GM19467 (cell line): ENCODE results near the gene SLC49A3.
A peak's percentile ranks its signal among the peaks of the same experiment; 100 is the strongest.
"Not testable (repeated sequence)": the region's sequence is repeated elsewhere in the genome, so short reads cannot be mapped to it uniquely, and the experiment has no call there.

Experiments
- ATAC-seq: cut with Tn5 transposase; IDR thresholded peaks from one replicate; pipeline ENCODE4 v1.9.1; 2021; ENCODE audit warnings: mild to moderate bottlenecking, moderate library complexity; ENCODE audit not compliant: unreplicated experiment

The SLC49A3 gene

GRCh38 chr4:681736-682451 lies 7.1 kb downstream of the SLC49A3 start:
- ATAC-seq: no peak

- no peak for ATAC-seq
Observed at GRCh38 chr4:680928-681645, 7.9 kb downstream of the SLC49A3 start.

- no peak for ATAC-seq
Observed at GRCh38 chr4:680551-680927, 8.4 kb downstream of the SLC49A3 start.

- no peak for ATAC-seq
Observed at GRCh38 chr4:680091-680490, 8.9 kb downstream of the SLC49A3 start.

GRCh38 chr4:679629-680028 lies 9.3 kb downstream of the SLC49A3 start:
- no peak for ATAC-seq

GRCh38 chr4:679104-679481 lies 9.9 kb downstream of the SLC49A3 start:
- no peak for ATAC-seq

GRCh38 chr4:678331-679103 lies 10.4 kb downstream of the SLC49A3 start:
- ATAC-seq: no peak

- no peak for ATAC-seq
Observed at GRCh38 chr4:677431-678293, 11.3 kb downstream of the SLC49A3 start.

GRCh38 chr4:676871-677235 lies 12.1 kb downstream of the SLC49A3 start:
- ATAC-seq: no peak

GRCh38 chr4:675980-676870 lies 12.7 kb downstream of the SLC49A3 start:
- no peak for ATAC-seq

- ATAC-seq: no peak
Observed at GRCh38 chr4:675036-675882, 13.7 kb downstream of the SLC49A3 start.

- ATAC-seq: peak; percentile 79
Observed at GRCh38 chr4:674172-675035, 14.5 kb downstream of the SLC49A3 start, which contains the start of the genes ATP5ME and MYL5. Gene ATP5ME, minus strand, starts transcription at chr4:674276. Its CDS starts 29 bp downstream, at chr4:674247. Gene MYL5, plus strand, starts transcription at chr4:674542. Its CDS starts 3,485 bp downstream, at chr4:678027.

- no peak for ATAC-seq
Observed at GRCh38 chr4:673349-674091, 15.4 kb downstream of the SLC49A3 start.

GRCh38 chr4:671769-672168 lies 17.2 kb downstream of the SLC49A3 start:
- no peak for ATAC-seq

GRCh38 chr4:669806-670559 lies 19.0 kb downstream of the SLC49A3 start:
- not testable (repeated sequence) for ATAC-seq

GRCh38 chr4:668219-668618 lies 20.7 kb downstream of the SLC49A3 start:
- not testable (repeated sequence) for ATAC-seq
